Heart left ventricle (tissue), 13 donors: ENCODE results near the gene PFKFB3.

Experiments
- POLR2A ChIP-seq, 2 donors: fragments of 450-650 bp; IDR thresholded peaks; one replicate each; pipeline ENCODE4 v1.6.1; 2017; ENCODE audit warnings: antibody characterized with exemption in 2 of 2, mild to moderate bottlenecking in 2 of 2, moderate library complexity in 2 of 2
- TF ChIP-seq, protein P1 (sequence below), 12 donors: fragments of 200-600 bp; sonication (generic) in 4 of 12; IDR thresholded peaks; one replicate each; pipeline versions ENCODE4 v1.5.0 to v1.8.0; 2018 to 2022; ENCODE audit warnings: antibody characterized with exemption in 12 of 12, mild to moderate bottlenecking in 5 of 12
- donor health status: ischemic (EF 13 %, LVEDD 7.1; RV severe dilation, severe dysfunction).
- donor health status: DM: no; HTN: yes; CAD: no.
- donor health status: DM: no; HTN: no; CAD: no.
- donor health status: ischemic (EF 25% LVEDD 6.9; RV normal size, moderate dysfunction).
- donor health status: ischemic (EF 25% LVEDD 5.7; RV mildly dilated, moderate dysfunction).
- donor health status: ischemic (EF 35%, LVEDD 5.7; RV mildly dilated, moderate dysfunction).
- donor health status: nonischemic (EF 11% LVEDD 7.7; RV severe dilation, severe dysfunction).
- donor health status: DM: yes; HTN: yes; CAD: no.
- donor health status: PGD.
- donor health status: ischemic (EF 29% LVEDD 5.4; RV normal size, mild dysfunction).
- donor health status: nonischemic (EF 23%, LVEDD 6.1; RV moderate dilation, normal function).

DNA sequence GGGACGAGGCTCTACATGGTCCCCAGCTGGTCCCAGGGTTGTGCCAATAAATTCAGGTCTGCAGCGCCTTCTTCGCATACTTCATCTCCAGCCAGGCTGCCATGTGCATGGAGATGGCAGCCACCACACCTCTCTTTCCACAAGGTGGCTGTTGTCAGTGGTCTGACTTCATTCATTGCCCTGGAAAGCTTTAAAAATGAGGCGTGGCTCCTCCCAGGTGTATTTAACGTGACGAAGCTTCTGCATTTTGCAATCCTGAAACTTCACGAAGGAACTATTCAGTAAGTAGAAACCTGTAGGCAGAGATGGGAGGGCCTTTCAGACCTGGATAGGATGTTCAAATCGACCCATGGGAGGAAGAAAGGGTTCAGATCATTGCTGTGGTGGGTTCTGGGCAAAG, 53.7 kb downstream of the PFKFB3 start:
- TF ChIP-seq, protein P1, sequence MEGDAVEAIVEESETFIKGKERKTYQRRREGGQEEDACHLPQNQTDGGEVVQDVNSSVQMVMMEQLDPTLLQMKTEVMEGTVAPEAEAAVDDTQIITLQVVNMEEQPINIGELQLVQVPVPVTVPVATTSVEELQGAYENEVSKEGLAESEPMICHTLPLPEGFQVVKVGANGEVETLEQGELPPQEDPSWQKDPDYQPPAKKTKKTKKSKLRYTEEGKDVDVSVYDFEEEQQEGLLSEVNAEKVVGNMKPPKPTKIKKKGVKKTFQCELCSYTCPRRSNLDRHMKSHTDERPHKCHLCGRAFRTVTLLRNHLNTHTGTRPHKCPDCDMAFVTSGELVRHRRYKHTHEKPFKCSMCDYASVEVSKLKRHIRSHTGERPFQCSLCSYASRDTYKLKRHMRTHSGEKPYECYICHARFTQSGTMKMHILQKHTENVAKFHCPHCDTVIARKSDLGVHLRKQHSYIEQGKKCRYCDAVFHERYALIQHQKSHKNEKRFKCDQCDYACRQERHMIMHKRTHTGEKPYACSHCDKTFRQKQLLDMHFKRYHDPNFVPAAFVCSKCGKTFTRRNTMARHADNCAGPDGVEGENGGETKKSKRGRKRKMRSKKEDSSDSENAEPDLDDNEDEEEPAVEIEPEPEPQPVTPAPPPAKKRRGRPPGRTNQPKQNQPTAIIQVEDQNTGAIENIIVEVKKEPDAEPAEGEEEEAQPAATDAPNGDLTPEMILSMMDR (IDR thresholded peaks at IDR 0.05) = no peak
- no peak for TF ChIP-seq POLR2A (IDR thresholded peaks at IDR 0.05)
